IPS DF 4.7 (cell line): ENCODE data around the gene ZNF579.
"Not testable (repeated sequence)": the region's sequence is repeated elsewhere in the genome, so short reads cannot be mapped to it uniquely, and the experiment has no call there.

Experiments
- DNase-seq: peaks from one replicate; pipeline ENCODE4 v3.0.0-alpha.2; 2013; ENCODE audit warnings: low spot score; ENCODE audit errors: extremely low read depth

Gene ZNF579

DNA sequence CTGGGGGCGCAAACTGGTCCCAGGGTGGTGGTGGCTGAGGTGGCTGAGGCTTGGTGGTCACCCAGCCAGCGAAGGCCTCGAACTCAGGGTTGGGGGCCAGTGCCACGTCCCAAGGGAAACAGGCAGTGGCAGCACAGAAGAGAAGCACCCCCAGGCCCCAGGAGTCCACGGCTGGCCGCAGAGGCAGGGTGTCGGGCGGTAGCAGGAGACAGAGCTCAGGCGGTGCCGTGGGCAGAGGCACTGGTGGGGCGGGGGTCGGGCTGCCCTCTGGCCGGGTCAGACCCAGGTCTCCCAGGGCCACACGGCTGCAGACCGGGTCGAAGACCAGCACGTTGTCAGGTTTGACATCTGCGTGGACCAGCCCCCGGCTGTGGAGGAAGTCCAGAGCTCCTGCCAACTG lies 39.6 kb downstream of the ZNF579 start:
- DNase-seq = no peak

DNA sequence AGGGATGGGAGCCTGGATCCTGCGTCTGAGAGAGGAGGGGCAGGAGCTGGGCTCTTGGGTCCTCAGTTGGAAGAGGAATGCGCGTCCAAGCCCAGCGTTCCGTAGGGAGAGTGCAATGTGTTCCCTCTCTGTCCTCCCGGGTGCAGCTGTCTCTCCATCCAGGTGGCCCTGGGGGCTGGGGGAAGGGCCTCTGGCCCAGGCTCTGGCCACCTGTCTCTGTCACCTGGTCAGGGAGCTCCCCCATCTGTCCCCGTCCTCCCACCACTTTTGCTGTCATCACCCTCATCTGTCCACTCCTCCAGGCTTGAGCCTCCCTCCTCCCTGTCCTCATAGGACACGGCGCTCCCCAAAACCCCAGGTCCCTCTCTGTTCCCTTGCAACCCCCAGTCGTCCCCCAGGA lies 40.0 kb downstream of the ZNF579 start:
- no peak for DNase-seq

DNA sequence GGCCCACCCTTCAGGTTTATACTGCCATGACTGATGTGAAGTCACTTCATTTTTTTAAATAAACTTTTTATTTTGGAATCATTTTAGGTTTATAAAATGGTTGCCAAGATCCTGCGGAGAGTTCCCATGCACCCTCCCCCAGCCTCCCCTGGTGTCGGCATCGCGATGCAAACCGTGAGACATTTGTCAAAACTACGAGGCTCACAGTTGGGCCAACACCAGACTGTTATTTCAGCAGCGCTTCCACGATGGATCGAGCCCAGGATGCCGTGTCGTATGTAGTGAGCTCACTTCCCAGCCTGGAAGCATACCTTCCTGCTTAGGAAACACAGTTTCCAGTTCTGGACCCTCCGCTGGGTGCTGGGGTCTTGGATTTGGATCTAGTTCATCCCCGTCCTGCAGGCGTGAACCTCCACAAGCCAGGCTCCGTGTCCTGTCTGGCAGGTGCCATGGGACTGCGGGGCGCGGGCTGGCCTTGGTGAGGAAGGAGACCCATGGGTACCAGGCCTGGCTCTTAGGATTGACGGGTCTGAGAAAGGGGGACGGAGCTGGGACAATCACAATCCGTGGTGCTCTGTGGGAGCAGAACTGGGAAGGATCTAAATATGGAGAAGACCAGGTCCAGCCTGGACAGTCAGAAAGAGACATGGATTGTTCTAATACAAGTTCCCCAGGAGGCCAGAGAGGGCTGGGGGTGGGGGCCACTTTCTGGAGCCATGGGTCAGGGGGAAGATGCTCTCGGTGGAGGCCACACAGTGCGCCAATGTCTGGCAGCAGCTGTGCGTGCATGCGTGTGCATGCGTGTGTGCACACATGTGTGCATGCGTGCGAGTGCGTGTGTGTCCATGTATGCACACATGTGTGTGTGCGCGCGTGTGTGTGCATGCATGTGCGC lies 41.3 kb downstream of the ZNF579 start:
- DNase-seq = no peak

DNA sequence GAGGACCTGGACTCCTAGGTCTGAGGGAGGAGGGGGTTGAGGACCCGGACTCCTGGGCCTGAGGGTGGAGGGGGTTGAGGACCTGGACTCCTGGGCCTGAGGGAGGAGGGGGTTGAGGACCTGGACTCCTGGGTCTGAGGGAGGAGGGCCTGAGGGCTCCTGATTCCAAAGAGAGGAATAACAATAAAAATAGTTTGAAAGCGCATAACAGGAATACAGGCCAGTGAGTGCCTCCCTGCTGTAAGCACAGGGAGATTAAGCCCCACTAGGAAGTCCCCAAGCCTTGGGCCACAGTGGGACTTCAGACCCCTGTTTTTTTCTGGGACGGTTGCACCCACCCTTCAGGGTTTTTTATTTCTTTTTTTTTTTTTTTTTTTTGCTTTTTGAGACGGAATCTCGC lies 42.5 kb downstream of the ZNF579 start:
- DNase-seq = no peak

DNA sequence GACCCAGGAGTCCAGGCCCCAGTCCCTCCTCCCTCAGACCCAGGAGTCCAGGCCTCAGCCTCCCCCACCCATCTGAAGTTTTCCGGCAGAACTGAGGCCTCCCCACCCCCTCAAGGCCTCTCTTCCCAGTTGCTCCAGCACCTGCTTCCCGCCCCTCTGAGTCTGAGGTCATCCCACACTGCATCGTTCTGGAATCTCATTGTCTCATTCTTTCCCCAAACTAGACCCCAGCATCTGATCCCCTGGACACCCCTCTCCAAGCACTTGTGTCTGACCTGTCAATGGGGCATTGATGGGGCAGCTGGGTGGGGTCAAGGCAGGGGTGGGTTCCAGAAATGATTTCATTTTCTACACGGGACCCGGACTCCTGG lies 42.9 kb downstream of the ZNF579 start:
- no peak for DNase-seq

DNA sequence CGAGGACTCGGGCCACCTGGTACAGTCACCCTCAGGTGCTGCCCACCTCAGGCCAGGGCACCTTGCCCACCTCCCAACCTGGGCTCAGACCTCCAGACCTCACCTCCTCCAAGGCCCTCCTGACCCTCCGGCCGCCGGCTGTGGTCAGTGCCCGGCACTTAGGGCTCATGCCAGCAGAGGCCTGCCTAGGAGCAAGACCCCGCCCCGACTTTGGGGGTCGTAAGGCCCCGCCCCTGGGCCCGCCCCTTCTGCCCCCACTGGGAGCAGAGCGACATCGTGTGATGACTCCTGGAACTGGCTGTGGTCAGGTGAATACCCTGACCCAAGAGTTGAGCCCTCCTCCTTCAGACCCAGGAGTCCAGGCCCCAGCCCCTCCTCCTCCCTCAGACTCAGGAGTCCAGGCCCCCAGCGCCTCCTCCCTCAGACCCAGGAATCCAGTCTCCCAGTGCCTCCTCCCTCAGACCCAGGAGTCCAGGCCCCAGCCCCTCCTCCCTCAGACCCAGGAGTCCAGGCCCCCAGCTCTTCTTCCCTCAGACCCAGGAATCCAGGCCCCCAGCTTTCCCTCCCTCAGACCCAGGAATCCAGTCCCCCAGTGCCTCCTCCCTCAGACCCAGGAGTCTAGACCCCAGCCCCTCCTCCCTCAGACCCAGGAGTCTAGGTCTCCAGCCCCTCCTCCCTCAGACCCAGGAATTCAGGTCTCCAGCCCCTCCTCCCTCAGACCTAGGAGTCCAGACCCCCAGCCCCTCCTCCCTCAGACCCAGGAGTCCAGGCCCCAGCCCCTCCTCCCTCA lies 43.5 kb downstream of the ZNF579 start, which contains the start of gene SBK2:
SBK2 (minus strand) TSS at position 183 of the 790 bp plus-strand sequence. CDS start 839 bp downstream, outside the sequence.
- DNase-seq = no peak

DNA sequence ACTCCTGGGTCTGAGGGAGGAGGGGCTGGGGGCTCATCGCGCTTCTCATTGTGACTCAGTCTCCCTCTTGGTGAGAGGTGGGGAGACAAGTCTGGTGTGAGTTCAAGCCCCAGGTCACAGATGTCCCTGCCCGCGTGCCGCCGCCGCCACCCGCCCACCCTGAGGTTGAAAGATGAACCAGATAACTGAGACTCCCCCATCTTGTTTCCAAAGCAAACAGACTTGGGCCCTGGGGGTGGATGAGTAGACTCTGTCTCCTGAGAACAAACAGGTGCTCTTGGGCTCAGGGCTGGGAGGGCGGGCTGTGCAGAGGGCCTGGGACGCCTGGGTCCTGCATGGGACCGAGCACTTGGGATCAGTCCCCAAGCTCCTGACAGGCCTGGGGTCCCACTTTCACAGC lies 44.3 kb downstream of the ZNF579 start:
- no peak for DNase-seq

DNA sequence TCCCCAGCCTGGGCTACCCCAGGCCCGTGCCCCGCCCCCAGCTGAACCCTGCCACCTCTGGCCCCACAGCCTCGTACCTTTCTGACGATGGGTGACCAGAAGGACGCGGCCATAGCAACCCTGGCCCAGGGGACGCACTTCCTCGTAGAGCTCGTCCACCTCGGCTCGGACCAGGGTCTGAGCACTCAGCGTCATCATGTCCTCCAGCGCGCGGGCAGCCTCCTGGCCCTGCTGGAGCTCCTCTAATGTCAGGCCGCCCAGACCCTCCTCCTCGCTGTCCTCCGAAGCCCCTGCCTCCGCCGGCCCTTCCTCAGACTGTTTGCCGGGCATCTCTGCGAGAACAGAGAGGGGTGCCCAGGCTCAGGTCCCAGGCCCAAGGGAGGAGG lies 44.7 kb downstream of the ZNF579 start:
- DNase-seq = no peak

DNA sequence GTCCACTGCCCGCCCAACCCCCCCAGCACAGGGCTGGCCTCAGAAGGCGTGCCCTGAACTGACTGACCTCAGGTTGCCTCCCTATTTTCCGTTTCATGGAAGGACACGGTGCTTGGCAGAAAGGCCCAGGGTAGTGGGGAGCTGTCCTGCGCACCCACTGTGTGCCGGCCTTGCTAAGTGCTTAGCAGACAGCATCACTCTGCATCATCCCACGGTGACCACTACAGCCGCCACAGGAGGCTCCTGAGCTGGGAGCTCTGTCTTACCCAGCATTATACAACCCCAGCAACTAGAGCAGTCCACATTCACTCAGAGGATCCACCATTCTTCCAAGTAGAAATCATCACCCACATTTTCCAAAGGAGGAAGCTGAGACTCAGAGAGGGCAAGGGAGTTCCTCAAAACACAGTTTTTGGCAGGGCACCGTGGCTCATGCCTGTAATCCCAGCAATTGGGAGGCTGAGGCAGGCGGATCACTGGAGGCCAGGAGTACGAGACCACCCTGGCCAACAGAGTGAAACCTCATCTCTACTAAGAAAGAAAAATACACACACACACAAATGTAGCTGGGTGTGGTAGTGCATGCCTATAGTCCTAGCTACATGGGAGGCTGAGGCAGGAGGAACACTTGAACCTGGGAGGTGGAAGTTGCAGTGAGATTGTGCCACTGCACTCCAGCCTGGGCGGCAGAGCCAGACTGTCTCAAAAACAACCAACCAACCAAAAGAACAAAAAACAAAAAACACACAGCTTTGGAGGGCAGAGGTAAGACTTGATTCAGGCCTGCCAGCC lies 45.3 kb downstream of the ZNF579 start:
- DNase-seq = no peak

DNA sequence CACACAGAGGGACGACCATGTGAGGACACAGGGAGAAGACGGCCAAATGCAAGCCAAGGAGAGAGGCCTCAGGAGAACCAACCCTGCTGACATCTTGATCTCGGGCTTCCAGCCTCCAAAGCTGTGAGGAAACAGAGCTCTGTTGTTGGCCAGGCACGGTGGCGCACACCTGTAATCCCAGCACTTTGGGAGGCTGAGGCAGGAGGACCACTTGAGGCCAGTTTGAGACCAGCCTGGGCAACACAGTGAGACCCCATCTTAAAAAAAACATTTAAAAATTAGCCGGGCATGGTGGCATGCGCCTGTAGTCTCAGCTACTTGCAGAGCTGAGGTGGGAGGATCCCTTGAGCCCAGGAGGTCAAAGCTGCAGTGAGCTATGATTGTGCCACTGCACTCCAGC lies 46.4 kb downstream of the ZNF579 start:
- DNase-seq = not testable (repeated sequence)

DNA sequence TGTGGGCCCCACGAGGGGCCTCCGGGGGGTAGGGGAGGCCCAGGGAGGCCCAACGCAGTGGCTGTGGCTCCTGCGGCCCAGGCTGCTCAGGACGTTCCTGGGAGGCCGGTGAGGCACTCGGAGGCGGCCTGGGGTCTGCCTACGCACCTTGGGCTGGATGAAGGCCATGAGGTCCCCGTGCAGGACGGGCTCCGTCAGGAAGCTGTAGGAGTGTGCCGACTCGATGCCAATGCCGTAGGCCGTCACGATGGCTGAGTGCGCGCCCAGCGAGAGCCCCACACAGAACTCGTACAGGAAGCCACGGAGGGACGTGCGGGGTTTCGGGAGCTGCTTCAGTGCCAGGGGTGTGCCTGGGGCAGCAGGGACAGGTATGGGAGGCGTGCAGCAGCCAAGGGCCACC lies 49.7 kb downstream of the ZNF579 start:
- no peak for DNase-seq

DNA sequence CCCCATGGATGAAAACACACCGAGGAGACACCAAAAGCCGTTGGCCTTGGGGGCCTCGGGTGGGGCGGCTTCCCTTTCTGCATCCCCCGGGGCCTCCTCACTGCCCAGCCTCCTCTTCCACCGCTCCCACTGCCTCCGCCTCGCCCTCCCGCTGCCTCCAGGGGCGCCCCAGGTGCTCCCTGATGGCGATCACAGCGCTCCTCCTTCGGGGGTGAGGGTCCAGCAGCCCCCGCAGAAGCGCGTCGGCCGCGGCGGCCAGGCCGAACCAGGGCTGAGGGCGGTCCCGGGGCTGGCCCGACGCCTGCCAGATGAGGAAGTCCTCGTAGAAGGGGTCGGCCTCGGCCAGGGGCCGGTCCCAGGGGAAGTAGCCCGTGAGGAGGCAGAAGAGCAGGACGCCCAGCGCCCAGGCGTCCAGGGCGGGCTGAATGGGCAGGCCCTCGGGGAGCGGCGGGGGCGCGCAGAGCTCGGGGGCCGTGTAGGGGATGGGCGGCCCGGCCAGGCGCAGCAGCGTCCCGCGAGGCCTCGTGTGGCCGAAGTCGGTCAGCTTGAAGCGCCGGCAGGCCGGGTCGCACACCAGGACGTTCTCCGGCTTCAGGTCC lies 50.9 kb downstream of the ZNF579 start:
- DNase-seq = no peak

DNA sequence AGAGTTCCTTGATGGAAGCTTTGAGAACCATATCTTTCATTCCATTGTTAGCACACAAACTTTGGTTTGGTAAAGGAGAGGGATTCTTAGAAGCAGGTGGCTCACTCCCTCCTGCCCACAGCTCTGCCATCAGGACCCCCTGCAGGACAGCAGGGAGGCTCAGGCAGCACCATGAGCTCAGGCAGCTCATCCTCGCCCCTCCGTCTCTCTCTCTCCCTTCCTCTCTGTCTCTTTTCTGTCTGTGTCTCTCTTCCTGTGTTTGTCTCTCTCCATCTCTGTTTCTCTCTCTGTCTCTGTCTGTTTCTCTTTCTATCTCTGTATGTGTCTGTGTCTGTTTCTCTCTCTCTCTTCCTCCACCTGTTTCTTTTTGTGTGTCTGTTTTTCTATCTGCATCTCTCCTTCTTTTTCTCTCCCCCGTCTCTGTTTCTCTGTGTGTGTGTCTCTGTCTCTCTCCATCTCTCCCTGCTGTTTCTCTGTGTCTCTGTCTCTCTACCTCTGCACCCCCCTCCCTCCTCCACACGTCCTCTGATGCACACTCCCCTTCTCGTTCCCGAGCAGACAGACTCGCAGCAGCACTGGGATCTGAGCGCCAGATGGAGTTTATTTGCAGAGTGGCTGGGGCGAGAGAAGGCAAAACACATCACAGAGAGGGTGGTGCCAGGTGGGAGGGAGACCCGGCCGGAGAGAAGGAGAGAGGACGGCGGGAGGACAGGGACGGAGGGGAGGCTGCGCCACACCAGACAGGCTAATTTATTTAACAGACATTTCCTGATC lies 52.4 kb downstream of the ZNF579 start:
- DNase-seq = no peak

DNA sequence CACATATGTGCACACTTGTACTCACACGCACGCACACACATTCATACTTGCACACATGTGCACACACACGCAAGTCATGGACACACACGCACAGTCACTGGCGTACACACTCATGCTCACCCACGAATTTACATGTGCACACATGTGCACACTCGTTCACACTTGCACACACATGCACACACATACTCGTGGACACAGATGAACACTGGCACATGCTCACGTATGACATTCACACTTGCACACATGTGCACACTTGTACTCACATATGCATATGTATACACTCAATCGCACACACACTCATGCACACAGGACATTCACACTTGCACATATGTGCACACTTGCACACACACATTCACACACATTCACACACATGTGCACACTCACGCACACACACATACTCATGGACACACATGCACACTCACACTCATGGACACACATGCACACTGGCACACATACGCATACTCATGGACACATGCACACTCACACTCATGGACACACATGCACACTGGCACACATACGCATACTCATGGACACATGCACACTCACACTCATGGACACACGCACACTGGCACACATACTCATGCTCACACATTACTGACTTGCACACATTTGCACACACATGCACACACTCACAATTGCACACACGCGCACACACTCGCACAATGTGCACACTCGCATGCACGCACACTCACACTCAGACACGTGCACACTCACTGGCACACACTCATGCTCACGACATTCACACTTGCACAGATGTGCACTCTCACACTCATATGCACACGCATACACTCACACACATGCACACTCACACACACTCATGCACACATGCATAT lies 53.2 kb downstream of the ZNF579 start:
- no peak for DNase-seq
